IMR-90 (cell line): ENCODE measurements around the gene CACNA1D. TPM values are rescaled to one million over a fixed set of nuclear protein-coding genes. Genes with fewer than 3 reads are reported as not detected.

Experiments
- ATAC-seq: fragments of 200-7000 bp; cut with Tn5 transposase; 2 replicates; pipeline ENCODE4 v1.9.1; 2020; ENCODE audit warnings: low read depth, mild to moderate bottlenecking, moderate library complexity
- BruUV-seq: library from RNA; stranded (reverse); fragments of 400-500 nt; replicated peaks from 2 replicates; lab custom pipeline; 2021; lab: Mats Ljungman, UMichigan
- CTCF ChIA-PET: fragments of 300-600 bp; formaldehyde crosslinking; extraction: SDS; loops from one replicate; lab custom pipeline; 2021; ENCODE audit warnings: antibody characterized with exemption; lab: Yijun Ruan, JAX
- POLR2A ChIA-PET: fragments of 300-600 bp; sonication (Branson Sonifier 250); formaldehyde crosslinking; loops from one replicate; lab custom pipeline; 2022; ENCODE audit warnings: antibody characterized with exemption; ENCODE audit not compliant: unreplicated experiment; lab: Charles Lee
- DNase-seq: peaks from one replicate; pipeline ENCODE4 v3.0.0; 2013
- H2AFZ ChIP-seq: replicated peaks from 2 replicates; pipeline ENCODE3; 2013; ENCODE audit warnings: low read length, mild to moderate bottlenecking; ENCODE audit not compliant: poor library complexity
- H2AK5ac ChIP-seq: 2 replicates; pipeline ENCODE4 v1.6.1; 2013; ENCODE audit warnings: low read depth, low read length, inconsistent platforms
- H2AK9ac ChIP-seq: replicated peaks from 2 replicates; pipeline ENCODE3; 2013; ENCODE audit warnings: mild to moderate bottlenecking, low read depth, low read length, moderate library complexity; ENCODE audit not compliant: poor library complexity
- H2BK120ac ChIP-seq: 2 replicates; pipeline ENCODE4 v1.6.1; 2013; ENCODE audit warnings: low read depth, low read length, inconsistent platforms
- H2BK15ac ChIP-seq: 3 replicates; pipeline ENCODE4 v1.6.1; 2013; ENCODE audit warnings: low read depth, low read length, inconsistent platforms
- H2BK20ac ChIP-seq: 2 replicates; pipeline ENCODE4 v1.6.1; 2013; ENCODE audit warnings: low read depth, mild to moderate bottlenecking, inconsistent platforms, low read length, moderate library complexity
- H2BK5ac ChIP-seq: 2 replicates; pipeline ENCODE4 v1.6.1; 2013; ENCODE audit warnings: mild to moderate bottlenecking, low read depth, low read length, inconsistent platforms; ENCODE audit not compliant: poor library complexity, severe bottlenecking
- H3K14ac ChIP-seq: replicated peaks from 2 replicates; pipeline ENCODE4 v1.6.1; 2013; ENCODE audit warnings: low read depth, low read length, inconsistent platforms
- H3K18ac ChIP-seq: 2 replicates; pipeline ENCODE4 v1.6.1; 2013; ENCODE audit warnings: low read depth, low read length, control low read depth
- H3K23ac ChIP-seq: 2 replicates; pipeline ENCODE4 v1.6.1; 2013; ENCODE audit warnings: low read depth, low read length, inconsistent platforms
- H3K27ac ChIP-seq: 2 replicates; pipeline ENCODE4 v1.5.1; 2013; ENCODE audit warnings: mild to moderate bottlenecking, control low read depth, low read length; ENCODE audit not compliant: insufficient read depth
- H3K27me3 ChIP-seq: 2 replicates; pipeline ENCODE4 v1.6.1; 2013; ENCODE audit warnings: low read length; ENCODE audit not compliant: control insufficient read depth, insufficient read depth
- H3K36me3 ChIP-seq: 2 replicates; pipeline ENCODE4 v1.6.1; 2013; ENCODE audit warnings: low read length, mixed read lengths; ENCODE audit not compliant: control insufficient read depth, insufficient read depth
- H3K4ac ChIP-seq: 2 replicates; pipeline ENCODE4 v1.6.1; 2013; ENCODE audit warnings: low read depth, low read length, inconsistent platforms
- H3K4me1 ChIP-seq: 2 replicates; pipeline ENCODE4 v1.6.1; 2013; ENCODE audit warnings: low read length, mixed read lengths; ENCODE audit not compliant: control insufficient read depth, insufficient read depth
- H3K4me2 ChIP-seq: 2 replicates; pipeline ENCODE4 v1.6.1; 2013; ENCODE audit warnings: low read depth, mild to moderate bottlenecking, control low read depth, low read length, moderate library complexity
- H3K4me3 ChIP-seq: 2 replicates; pipeline ENCODE4 v1.5.1; 2013; ENCODE audit warnings: low read depth, mild to moderate bottlenecking, control low read depth, low read length, moderate library complexity; ENCODE audit not compliant: insufficient read depth
- H3K56ac ChIP-seq: 2 replicates; pipeline ENCODE4 v1.6.1; 2013; ENCODE audit warnings: low read length, inconsistent platforms; ENCODE audit not compliant: insufficient read depth; ENCODE audit errors: extremely low read depth
- H3K79me1 ChIP-seq, 2 experiments: 2 replicates each; pipeline ENCODE4 v1.6.1; 2013; ENCODE audit warnings: low read length in 2 of 2, inconsistent platforms in 1 of 2, low read depth in 1 of 2
- H3K9ac ChIP-seq: 2 replicates; pipeline ENCODE4 v1.6.1; 2013; ENCODE audit warnings: low read depth, low read length, control low read depth
- H3K9me1 ChIP-seq: 2 replicates; pipeline ENCODE4 v1.6.1; 2013; ENCODE audit warnings: low read length, inconsistent platforms; ENCODE audit not compliant: insufficient read depth
- H3K9me3 ChIP-seq: 2 replicates; pipeline ENCODE4 v1.6.1; 2013; ENCODE audit warnings: low read length; ENCODE audit not compliant: control insufficient read depth, insufficient read depth
- H4K20me1 ChIP-seq: 2 replicates; pipeline ENCODE4 v1.6.1; 2013; ENCODE audit warnings: low read length, inconsistent platforms; ENCODE audit not compliant: insufficient read depth
- H4K5ac ChIP-seq: 2 replicates; pipeline ENCODE4 v1.6.1; 2013; ENCODE audit warnings: mild to moderate bottlenecking, low read depth, low read length, control low read depth
- H4K8ac ChIP-seq, 2 experiments: 2 replicates each; pipeline ENCODE4 v1.6.1; 2013; ENCODE audit warnings: low read depth in 2 of 2, low read length in 2 of 2, control low read depth in 1 of 2, inconsistent platforms in 1 of 2
- H4K91ac ChIP-seq: 2 replicates; pipeline ENCODE4 v1.6.1; 2013; ENCODE audit warnings: low read depth, low read length, inconsistent platforms; ENCODE audit not compliant: insufficient read depth
- BHLHE40 ChIP-seq: fragments of 150-350 bp; IDR thresholded peaks from 2 replicates; pipeline ENCODE4 v1.6.1; 2016; ENCODE audit warnings: mild to moderate bottlenecking, low read depth, low read length
- CEBPB ChIP-seq: IDR thresholded peaks from 2 replicates; pipeline ENCODE4 v1.6.1; 2012; ENCODE audit warnings: low read depth, low read length, improper control_type of control experiment
- CTCF ChIP-seq: conservative IDR thresholded peaks from 2 replicates; pipeline ENCODE4 v1.5.1; 2012; ENCODE audit warnings: mild to moderate bottlenecking, low read depth, low read length, improper control_type of control experiment
- MAZ ChIP-seq: IDR thresholded peaks from 2 replicates; pipeline ENCODE4 v1.6.1; 2012; ENCODE audit warnings: low read depth, mild to moderate bottlenecking, low read length, improper control_type of control experiment, moderate library complexity, borderline replicate concordance
- MXI1 ChIP-seq: IDR thresholded peaks from 2 replicates; pipeline ENCODE4 v1.6.1; 2012; ENCODE audit warnings: low read depth, mild to moderate bottlenecking, low read length, moderate library complexity, borderline replicate concordance
- NFE2L2 ChIP-seq: fragments of 150-350 bp; IDR thresholded peaks from 2 replicates; pipeline ENCODE4 v1.6.1; 2016; ENCODE audit warnings: low read depth, mild to moderate bottlenecking, low read length
- POLR2A ChIP-seq: IDR thresholded peaks from 2 replicates; pipeline ENCODE4 v1.6.1; 2012; ENCODE audit warnings: mild to moderate bottlenecking, low read depth, low read length
- WGBS, 2 experiments: methylation state at CpG; one replicate each; pipeline versions ENCODE4 v1.1.5 to v1.1.7; 2013; ENCODE audit warnings: missing lambda C conversion rate in 2 of 2; ENCODE audit not compliant: insufficient read length in 1 of 2; ENCODE audit errors: extremely low coverage in 2 of 2; 5-methylcytosine and 5-hydroxymethylcytosine counted together
- dilution Hi-C: fragments of 300-500 bp; cut with HindIII; formaldehyde crosslinking; loops from one replicate; pipeline ENCODE4 v1.14.3; 2018; ENCODE audit warnings: low sequenced_read_pairs; ENCODE audit not compliant: unreplicated experiment
- in situ Hi-C: fragments of 300-500 bp; cut with MboI; formaldehyde crosslinking; loops from 3 replicates; pipeline ENCODE4 v1.14.3; 2019; ENCODE audit warnings: low sequenced_read_pairs, inconsistent platforms, mixed read lengths
- intact Hi-C: fragments of 100-400 bp; cut with micrococcal nuclease; formaldehyde crosslinking; loops from 2 replicates; pipeline ENCODE4 v1.10.0; 2022
- polyA plus RNA-seq, 3 experiments: library from polyadenylated mRNA; depleted of rRNA; stranded (reverse); fragments of >200 nt; gene quantifications; 2 replicates each; pipeline ENCODE4 v1.2.3, GENCODE V29; 2012; ENCODE audit warnings: low replicate concordance in 1 of 3
- total RNA-seq: library from RNA; depleted of rRNA; stranded (reverse); fragments of >200 nt; gene quantifications from 2 replicates; pipeline ENCODE4 v1.2.3, GENCODE V29; 2012
- TF ChIP-seq, protein P1 (sequence below): fragments of 150-350 bp; IDR thresholded peaks from 2 replicates; pipeline ENCODE4 v1.6.1; 2017; ENCODE audit warnings: mild to moderate bottlenecking, antibody characterized with exemption, low read length, low read depth

The CACNA1D gene
- total and polyA plus RNA-seq, 2 of the 4 experiments (the other 2 are of a cell fraction) = 0.07 TPM; not detected in 1

GRCh38 chr3:53748512-53749271 lies 254.3 kb downstream of the CACNA1D start:
- Histone ChIP-seq H3K79me1 (no peaks in the 10 kb centered on the region), H3K56ac (no peak overlapping the region), H3K4me2 (no peak overlapping the region), H2BK120ac (no peak overlapping the region), H4K5ac (no peak overlapping the region), H3K27ac (no peak overlapping the region), H3K14ac (no peak overlapping the region), H3K9ac (no peak overlapping the region), H2AK5ac (no peak overlapping the region), H2AFZ (no peak overlapping the region), H3K23ac (no peak overlapping the region), H3K4me3 (no peak overlapping the region), H3K27me3 (no peaks in the 10 kb centered on the region; the same call in 1 of the 2 replicates), H2BK5ac (no peak overlapping the region), H4K8ac (no peak overlapping the region), H2BK15ac (no peak overlapping the region), H3K4me1 (no peaks in the 10 kb centered on the region), H4K20me1 (no peaks in the 10 kb centered on the region), H2BK20ac (no peak overlapping the region), H2AK9ac (no peak overlapping the region), H3K4ac (no peak overlapping the region), H3K36me3 (no peaks in the 10 kb centered on the region), H3K9me3 (no peaks in the 10 kb centered on the region), H3K18ac (no peak overlapping the region), H4K91ac (no peak overlapping the region), H3K9me1 (no peaks in the 10 kb centered on the region)
- 40% methylated on average over 1 of the region's 8 CpGs; no CpG with 5 or more reads in 1 of the 2 experiments for WGBS, 2 experiments
- CTCF ChIA-PET = no interaction called here
- no peak for ATAC-seq
- TF ChIP-seq MXI1 (no peak), NFE2L2 (no peak), MAZ (no peak), POLR2A (no peak), BHLHE40 (no peak), CTCF (no peak), CEBPB (no peak)
- TF ChIP-seq, protein P1, sequence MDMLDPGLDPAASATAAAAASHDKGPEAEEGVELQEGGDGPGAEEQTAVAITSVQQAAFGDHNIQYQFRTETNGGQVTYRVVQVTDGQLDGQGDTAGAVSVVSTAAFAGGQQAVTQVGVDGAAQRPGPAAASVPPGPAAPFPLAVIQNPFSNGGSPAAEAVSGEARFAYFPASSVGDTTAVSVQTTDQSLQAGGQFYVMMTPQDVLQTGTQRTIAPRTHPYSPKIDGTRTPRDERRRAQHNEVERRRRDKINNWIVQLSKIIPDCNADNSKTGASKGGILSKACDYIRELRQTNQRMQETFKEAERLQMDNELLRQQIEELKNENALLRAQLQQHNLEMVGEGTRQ = no peak
- dilution Hi-C loops (no loop called here), intact Hi-C loops (no loop called here), in situ Hi-C loops (no loop called here)
- POLR2A ChIA-PET = no interaction called here
- no peak for DNase-seq
- no TSS peak for BruUV-seq
